Lung (tissue), 12 donors: Measurements from ENCODE around the gene RPL23. TPM values are rescaled to one million over a fixed set of nuclear protein-coding genes. Genes with fewer than 3 reads are reported as not detected.

Experiments
- ATAC-seq: fragments of 200-7000 bp; cut with Tn5 transposase; one replicate; pipeline ENCODE4 v1.9.1; 2020; ENCODE audit warnings: moderate number of reproducible peaks; ENCODE audit not compliant: insufficient read depth, low FRiP score
- DNase-seq, 3 donors: peaks; one replicate each; pipeline ENCODE4 v3.0.0-alpha.2; 2013 to 2017
- H3K27ac ChIP-seq, 2 donors: one replicate each; pipeline ENCODE4 v1.5.1; 2013; ENCODE audit warnings: mild to moderate bottlenecking in 2 of 2, moderate library complexity in 2 of 2, control low read depth in 1 of 2, inconsistent platforms in 1 of 2, low read depth in 1 of 2, low read length in 1 of 2
- H3K27me3 ChIP-seq, 3 donors: one replicate each; pipeline ENCODE4 v1.5.1; 2013; ENCODE audit warnings: low read length in 2 of 3; ENCODE audit not compliant: control insufficient read depth in 3 of 3, insufficient read depth in 3 of 3
- H3K36me3 ChIP-seq, 4 donors: one replicate each; pipeline ENCODE4 v1.5.1; 2013; ENCODE audit warnings: low read length in 4 of 4, mild to moderate bottlenecking in 1 of 4, moderate library complexity in 1 of 4; ENCODE audit not compliant: control insufficient read depth in 4 of 4, insufficient read depth in 4 of 4
- H3K4me1 ChIP-seq, 5 donors: one replicate each; pipeline ENCODE4 v1.5.1; 2013; ENCODE audit warnings: low read length in 5 of 5, mild to moderate bottlenecking in 2 of 5, moderate library complexity in 1 of 5; ENCODE audit not compliant: control insufficient read depth in 5 of 5, insufficient read depth in 5 of 5
- H3K4me3 ChIP-seq: one replicate; pipeline ENCODE4 v1.5.1; 2013; ENCODE audit warnings: mild to moderate bottlenecking, control low read depth, moderate library complexity
- H3K9ac ChIP-seq, 2 donors: one replicate each; pipeline ENCODE4 v1.5.1; 2013; ENCODE audit warnings: low read length in 2 of 2, control low read depth in 1 of 2; ENCODE audit not compliant: insufficient read depth in 1 of 2
- H3K9me3 ChIP-seq, 4 donors: one replicate each; pipeline ENCODE4 v1.5.1; 2013; ENCODE audit warnings: low read length in 3 of 4, mild to moderate bottlenecking in 1 of 4, moderate library complexity in 1 of 4; ENCODE audit not compliant: control insufficient read depth in 4 of 4, insufficient read depth in 3 of 4
- WGBS, 2 donors: extraction: QIAGEN DNeasy Blood & Tissue Kit; methylation state at CpG; one replicate each; pipeline ENCODE4 v1.1.7; 2013; 5-methylcytosine and 5-hydroxymethylcytosine counted together
- polyA plus RNA-seq, 2 donors: library from polyadenylated mRNA; stranded (reverse); fragments of 200-250 nt; gene quantifications; one replicate each; pipeline ENCODE4 v1.2.1, GENCODE V29; 2013
- total RNA-seq, 2 donors: library from RNA; depleted of rRNA in 1 of 2; stranded (reverse); fragments of >200 nt in 1 of 2; gene quantifications; one replicate each; pipeline ENCODE4 v1.2.1, GENCODE V29; 2014 to 2021
- TF ChIP-seq, protein P1 (sequence below): IDR thresholded peaks from 2 replicates; pipeline ENCODE4 v1.5.1; 2012; ENCODE audit warnings: mild to moderate bottlenecking; ENCODE audit errors: control extremely low read depth, extremely low read depth
- donor health status: control.
- donor health status: control.
- donor health status: Bipolar disorder and iron deficiency.
- donor health status: healthy.
- donor health status: DM: yes; HTN: yes; CAD: no.

RPL23 gene
- total and polyA plus RNA-seq, 4 donors: 989 to 4,467 (median 1,773) TPM

DNA sequence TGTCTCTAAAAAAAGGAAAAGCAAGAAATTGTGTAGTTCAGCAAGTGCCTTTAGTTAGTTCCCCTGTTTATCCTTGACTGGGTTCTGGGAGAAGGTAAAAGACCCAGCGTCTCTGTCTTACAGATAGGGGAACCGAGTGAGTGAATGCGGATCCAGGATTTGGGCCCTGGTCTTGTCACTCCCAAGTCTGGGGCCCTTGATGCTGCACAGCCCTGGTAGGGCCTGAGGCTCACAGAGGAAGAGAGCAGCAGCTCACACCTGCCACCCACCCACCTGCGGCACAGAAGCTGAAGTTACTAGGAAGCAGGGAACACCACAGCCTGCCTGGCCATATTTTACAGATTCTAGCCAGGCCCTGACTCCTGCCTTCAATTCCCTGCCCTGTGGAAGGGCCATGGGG lies 38.6 kb upstream of the RPL23 start:
- Histone ChIP-seq H3K9me3 (no peaks in the 10 kb centered on the region), H3K4me1 (peaks cover under 1 to 33% (median 8%) of the 10 kb centered on the region in 5 donors), H3K27ac (peak overlapping the region in 1 of 2 donors; percentile 39)

DNA sequence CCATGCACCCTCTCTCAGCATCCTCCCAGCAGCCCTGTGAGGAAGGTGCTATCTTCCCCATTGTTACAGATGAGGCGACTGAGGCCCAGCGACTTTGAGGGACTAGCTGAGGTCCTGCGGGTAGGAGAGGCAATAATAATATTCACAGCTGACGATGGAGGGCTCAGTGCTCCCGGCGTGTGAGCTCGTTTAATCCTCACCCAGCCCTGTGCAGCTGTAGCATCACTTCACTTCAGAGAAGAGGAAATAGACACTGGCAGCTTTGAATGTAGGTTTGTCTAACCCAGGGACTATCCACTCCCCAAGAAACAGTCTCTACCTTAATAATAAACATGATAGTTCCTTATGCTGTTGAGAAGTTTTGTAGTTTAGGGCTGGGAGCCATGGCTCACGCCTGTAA lies 37.9 kb upstream of the RPL23 start:
- TF ChIP-seq, protein P1, sequence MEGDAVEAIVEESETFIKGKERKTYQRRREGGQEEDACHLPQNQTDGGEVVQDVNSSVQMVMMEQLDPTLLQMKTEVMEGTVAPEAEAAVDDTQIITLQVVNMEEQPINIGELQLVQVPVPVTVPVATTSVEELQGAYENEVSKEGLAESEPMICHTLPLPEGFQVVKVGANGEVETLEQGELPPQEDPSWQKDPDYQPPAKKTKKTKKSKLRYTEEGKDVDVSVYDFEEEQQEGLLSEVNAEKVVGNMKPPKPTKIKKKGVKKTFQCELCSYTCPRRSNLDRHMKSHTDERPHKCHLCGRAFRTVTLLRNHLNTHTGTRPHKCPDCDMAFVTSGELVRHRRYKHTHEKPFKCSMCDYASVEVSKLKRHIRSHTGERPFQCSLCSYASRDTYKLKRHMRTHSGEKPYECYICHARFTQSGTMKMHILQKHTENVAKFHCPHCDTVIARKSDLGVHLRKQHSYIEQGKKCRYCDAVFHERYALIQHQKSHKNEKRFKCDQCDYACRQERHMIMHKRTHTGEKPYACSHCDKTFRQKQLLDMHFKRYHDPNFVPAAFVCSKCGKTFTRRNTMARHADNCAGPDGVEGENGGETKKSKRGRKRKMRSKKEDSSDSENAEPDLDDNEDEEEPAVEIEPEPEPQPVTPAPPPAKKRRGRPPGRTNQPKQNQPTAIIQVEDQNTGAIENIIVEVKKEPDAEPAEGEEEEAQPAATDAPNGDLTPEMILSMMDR: no peak
- Histone ChIP-seq H3K9ac (no peak overlapping the region), H3K27ac (no peak overlapping the region)

More for the DNA sequence above, 38.6 kb upstream of the RPL23 start:
- DNase-seq: no peak
- Histone ChIP-seq H3K27me3 (no peaks in the 10 kb centered on the region), H3K4me3 (no peak overlapping the region), H3K9ac (no peak overlapping the region), H3K36me3 (peaks cover 0 to 69% (median 27%) of the 10 kb centered on the region in 4 donors)
- no peak for ATAC-seq
- TF ChIP-seq, protein P1: no peak
- WGBS, 2 donors: 88 to 91% methylated on average over 4 of the region's 4 CpGs

DNA sequence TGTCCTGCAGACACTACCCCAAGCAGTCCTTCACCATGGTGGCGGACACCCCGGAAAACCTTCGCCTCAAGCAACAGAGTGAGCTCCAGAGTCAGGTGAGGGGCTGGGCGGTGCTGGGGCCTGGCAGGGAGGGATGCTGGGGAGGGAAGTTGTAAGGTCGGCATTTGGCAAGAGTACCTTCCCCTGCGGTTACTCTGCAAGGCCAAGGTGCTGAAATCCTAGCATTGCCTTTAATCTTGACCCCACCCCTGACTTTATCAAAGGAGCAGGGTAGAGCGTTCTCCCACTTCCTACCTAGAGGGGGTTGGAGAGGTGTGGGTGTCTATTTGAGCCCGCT lies 36.9 kb upstream of the RPL23 start:
- Histone ChIP-seq H3K36me3 (peaks cover 0 to 64% (median 26%) of the 10 kb centered on the region in 4 donors), H3K9ac (no peak overlapping the region), H3K4me3 (no peak overlapping the region), H3K4me1 (peaks cover 0 to 33% (median 6%) of the 10 kb centered on the region in 5 donors), H3K27me3 (no peaks in the 10 kb centered on the region), H3K27ac (peak overlapping the region in 1 of 2 donors; percentile 55), H3K9me3 (no peaks in the 10 kb centered on the region)
- ATAC-seq: no peak
- TF ChIP-seq, protein P1: no peak
- 60 to 73% methylated on average over 8 of the region's 8 CpGs for WGBS, 2 donors
- no peak for DNase-seq

More for the DNA sequence above, 37.9 kb upstream of the RPL23 start:
- Histone ChIP-seq H3K27me3 (no peaks in the 10 kb centered on the region), H3K9me3 (no peaks in the 10 kb centered on the region), H3K4me3 (no peak overlapping the region), H3K4me1 (peaks cover 0 to 32% (median 6%) of the 10 kb centered on the region in 5 donors), H3K36me3 (peaks cover 0 to 67% (median 26%) of the 10 kb centered on the region in 4 donors)
- 81 to 84% methylated on average over 8 of the region's 8 CpGs for WGBS, 2 donors
- ATAC-seq (no peak), DNase-seq (no peak)

DNA sequence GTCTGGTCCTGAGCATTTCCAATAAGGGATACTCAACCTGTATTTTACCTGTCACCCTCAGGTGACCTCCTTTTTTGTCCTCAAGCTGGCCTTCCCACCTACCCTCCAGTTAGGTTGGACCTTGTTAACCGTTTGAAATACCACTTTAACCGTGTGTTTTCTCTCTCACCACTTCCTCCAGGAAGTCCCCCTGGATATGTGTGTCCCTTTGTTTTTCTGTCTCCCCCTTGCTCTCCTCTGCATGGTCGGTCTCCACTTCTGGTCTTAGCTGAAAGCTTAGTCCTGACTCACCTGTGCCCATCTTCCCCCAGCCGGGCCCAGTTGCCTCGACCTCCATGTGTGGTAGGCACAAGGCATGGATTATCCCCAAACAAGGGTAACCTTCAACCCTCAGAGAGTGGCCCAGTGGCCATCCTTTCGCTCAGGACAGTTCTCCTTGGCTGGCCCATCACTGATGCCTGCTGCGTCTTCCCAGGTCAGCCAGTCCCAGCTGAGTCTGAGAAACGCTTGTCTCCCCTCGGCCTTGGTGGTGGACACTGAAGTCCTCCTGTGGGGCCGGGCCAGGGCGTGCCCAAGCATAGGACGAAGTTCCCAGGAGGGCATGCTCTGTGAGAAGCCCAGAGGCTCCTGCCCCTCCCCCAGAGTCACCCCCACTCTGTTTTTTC lies 36.4 kb upstream of the RPL23 start:
- DNase-seq (no peak), ATAC-seq (no peak)
- WGBS, 2 donors: 75 to 82% methylated on average over 12 of the region's 12 CpGs
- TF ChIP-seq, protein P1: no peak
- Histone ChIP-seq H3K9ac (no peak overlapping the region), H3K9me3 (no peaks in the 10 kb centered on the region), H3K27me3 (no peaks in the 10 kb centered on the region), H3K4me3 (no peak overlapping the region), H3K4me1 (peaks cover 0 to 38% (median 6%) of the 10 kb centered on the region in 5 donors), H3K36me3 (peaks cover 0 to 67% (median 26%) of the 10 kb centered on the region in 4 donors), H3K27ac (peak overlapping the region in 1 of 2 donors; percentile 55)
